Activated T-cell treated with anti-CD3 and anti-CD28 coated beads, Interleukin-2, amount 50 U/mL, for 24 hours (primary cell): Measurements from ENCODE around the gene PPP2R5E.
"Not testable (repeated sequence)": the region's sequence is repeated elsewhere in the genome, so short reads cannot be mapped to it uniquely, and the experiment has no call there.

Experiments
- DNase-seq: peaks from one replicate; pipeline ENCODE4 v3.0.0-alpha.2; 2020
- H3K27ac Mint-ChIP-seq: 2 replicates; pipeline ENCODE4 v1.8.0; 2020; ENCODE audit warnings: mild to moderate bottlenecking, mixed read lengths
- H3K27me3 Mint-ChIP-seq: 2 replicates; pipeline ENCODE4 v1.8.0; 2020; ENCODE audit warnings: mixed read lengths
- H3K36me3 Mint-ChIP-seq: 2 replicates; pipeline ENCODE4 v1.8.0; 2020; ENCODE audit warnings: low read depth, mixed read lengths
- H3K4me1 Mint-ChIP-seq: 2 replicates; pipeline ENCODE4 v1.8.0; 2020; ENCODE audit warnings: low read depth, mixed read lengths
- H3K4me3 Mint-ChIP-seq: 2 replicates; pipeline ENCODE4 v1.8.0; 2020; ENCODE audit warnings: mild to moderate bottlenecking, moderate library complexity, mixed read lengths
- H3K9me3 Mint-ChIP-seq: 2 replicates; pipeline ENCODE4 v1.8.0; 2020; ENCODE audit warnings: mixed read lengths

PPP2R5E gene

DNA sequence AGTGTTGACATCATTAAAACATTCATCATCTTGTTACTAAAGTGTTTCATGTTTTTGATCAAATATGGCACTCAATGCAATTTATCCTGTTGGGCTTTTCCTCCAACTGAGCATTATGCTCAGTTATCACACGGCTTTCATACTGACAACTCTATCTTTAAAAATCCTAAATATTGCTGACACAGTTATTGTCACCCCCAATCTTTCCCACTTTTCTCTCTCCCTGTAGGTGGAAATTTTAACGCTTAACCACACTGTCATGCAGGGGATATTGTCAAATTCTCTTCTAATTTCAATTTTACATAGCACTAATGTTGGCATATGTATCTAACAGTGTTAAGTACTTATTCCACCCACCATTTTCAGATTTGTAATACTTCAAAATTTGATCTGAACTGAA lies 164.7 kb downstream of the PPP2R5E start:
- H3K27ac Mint-ChIP-seq = no peak overlapping the region
- H3K4me3 Mint-ChIP-seq = no peak overlapping the region
- H3K9me3 Mint-ChIP-seq = no peaks in the 10 kb centered on the region
- peaks cover 80% of the 10 kb centered on the region for H3K36me3 Mint-ChIP-seq
- DNase-seq = no peak
- H3K4me1 Mint-ChIP-seq = peaks cover 3% of the 10 kb centered on the region
- no peaks in the 10 kb centered on the region for H3K27me3 Mint-ChIP-seq

GRCh38 chr14:63375769-63376168 lies 167.4 kb downstream of the PPP2R5E start:
- Mint-ChIP-seq H3K4me1 (no peaks in the 10 kb centered on the region), H3K36me3 (peaks cover 77% of the 10 kb centered on the region), H3K9me3 (peaks cover 10% of the 10 kb centered on the region), H3K4me3 (no peak overlapping the region), H3K27ac (no peak overlapping the region), H3K27me3 (no peaks in the 10 kb centered on the region)
- DNase-seq = no peak

DNA sequence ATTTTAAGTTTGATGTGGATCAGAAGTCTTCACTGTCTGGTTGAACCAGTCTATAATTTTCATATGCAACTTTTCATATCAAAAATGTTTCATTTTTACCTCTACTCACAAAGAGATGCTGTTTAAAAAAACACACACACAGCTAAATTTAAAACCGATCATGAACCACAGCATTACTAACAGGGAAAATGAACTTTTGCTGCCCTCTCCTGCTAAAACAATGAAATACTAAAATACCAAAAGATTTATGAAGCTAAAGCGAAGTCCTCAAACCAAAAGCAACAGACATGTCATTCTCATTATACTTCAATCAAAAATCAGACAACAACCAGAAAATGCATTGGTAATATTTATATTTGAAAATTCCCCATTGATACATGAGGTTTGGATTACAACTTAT lies 171.6 kb downstream of the PPP2R5E start:
- Mint-ChIP-seq H3K9me3 (peaks cover 13% of the 10 kb centered on the region), H3K36me3 (peaks cover 56% of the 10 kb centered on the region)
- H3K27ac Mint-ChIP-seq, H3K27me3 Mint-ChIP-seq, H3K4me3 Mint-ChIP-seq, DNase-seq, H3K4me1 Mint-ChIP-seq: not testable (repeated sequence)

DNA sequence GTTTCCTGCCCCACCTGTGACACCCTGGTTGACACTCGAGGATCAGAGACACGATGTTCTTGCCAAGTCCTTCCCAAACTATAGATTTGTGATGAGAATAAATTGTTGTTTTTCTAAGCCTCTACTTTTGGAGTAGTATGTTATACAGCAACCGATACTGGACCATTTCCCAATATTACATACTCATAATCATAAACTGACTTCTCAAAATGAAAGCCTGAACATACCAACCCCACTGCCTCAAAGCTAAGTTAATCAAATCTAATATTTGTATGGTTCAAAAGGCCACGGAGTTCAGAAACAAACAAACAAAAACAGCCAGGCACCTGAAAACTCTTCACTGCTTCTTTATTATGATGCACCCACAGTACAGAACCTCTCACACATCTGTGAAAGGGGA lies 172.1 kb downstream of the PPP2R5E start:
- H3K4me1 Mint-ChIP-seq = no peaks in the 10 kb centered on the region
- no peak for DNase-seq
- H3K4me3 Mint-ChIP-seq = no peak overlapping the region
- H3K9me3 Mint-ChIP-seq = peaks cover 13% of the 10 kb centered on the region
- H3K27ac Mint-ChIP-seq = no peak overlapping the region
- H3K27me3 Mint-ChIP-seq = no peaks in the 10 kb centered on the region
- peaks cover 50% of the 10 kb centered on the region for H3K36me3 Mint-ChIP-seq

DNA sequence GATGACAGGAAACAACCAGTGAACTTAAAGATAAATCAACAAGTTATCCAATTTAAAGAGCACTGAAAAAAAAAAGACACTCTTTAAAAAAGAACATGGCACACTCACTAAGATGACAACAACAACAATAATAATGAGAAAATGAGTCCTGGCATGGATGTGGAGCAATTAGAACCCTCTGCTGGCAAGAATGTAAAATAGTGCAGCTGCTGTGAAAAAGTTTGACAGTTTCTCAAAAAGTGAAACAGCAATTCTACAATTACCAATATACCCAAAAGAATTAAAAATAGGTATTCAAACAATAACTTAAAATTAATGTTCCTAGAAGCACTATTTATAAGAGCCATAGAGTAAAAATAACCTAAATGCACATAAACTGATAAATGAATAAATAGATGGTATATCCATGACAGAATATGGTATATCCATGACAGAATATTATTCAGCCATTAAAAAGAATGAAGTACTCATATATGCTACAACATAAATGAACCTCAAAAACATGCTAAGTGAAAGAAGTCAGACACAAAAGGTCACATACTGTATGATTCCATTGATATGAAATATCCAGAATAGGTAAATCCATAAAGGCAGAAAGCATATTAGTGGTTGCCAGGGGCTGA lies 175.3 kb downstream of the PPP2R5E start:
- H3K4me1 Mint-ChIP-seq = no peaks in the 10 kb centered on the region
- H3K4me3 Mint-ChIP-seq = no peak overlapping the region
- no peak for DNase-seq
- H3K36me3 Mint-ChIP-seq = peaks cover 25% of the 10 kb centered on the region
- H3K27ac Mint-ChIP-seq = no peak overlapping the region
- no peaks in the 10 kb centered on the region for H3K27me3 Mint-ChIP-seq
- H3K9me3 Mint-ChIP-seq = peaks cover 23% of the 10 kb centered on the region

DNA sequence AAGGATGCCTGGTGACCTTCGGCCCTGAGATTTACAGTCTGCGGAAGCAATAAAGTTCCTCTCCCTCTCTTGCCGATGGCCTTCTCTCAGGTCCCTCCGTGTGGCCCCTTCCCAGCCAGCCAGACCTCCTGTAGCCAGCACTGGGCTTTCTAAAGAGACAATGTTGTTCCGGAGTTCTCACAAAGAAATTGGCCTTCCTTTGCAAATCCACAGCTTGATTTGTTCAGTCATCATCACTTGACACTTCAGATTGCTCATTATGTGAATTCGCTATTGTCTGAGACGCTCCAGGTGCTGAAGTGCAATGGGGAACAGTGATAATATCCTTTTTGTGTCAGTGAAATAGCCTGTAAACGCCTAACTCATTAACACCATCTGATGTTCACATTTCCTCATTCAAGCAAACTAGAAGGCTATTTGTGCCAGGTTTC lies 180.8 kb downstream of the PPP2R5E start:
- Mint-ChIP-seq H3K36me3 (no peaks in the 10 kb centered on the region), H3K4me3 (no peak overlapping the region)

DNA sequence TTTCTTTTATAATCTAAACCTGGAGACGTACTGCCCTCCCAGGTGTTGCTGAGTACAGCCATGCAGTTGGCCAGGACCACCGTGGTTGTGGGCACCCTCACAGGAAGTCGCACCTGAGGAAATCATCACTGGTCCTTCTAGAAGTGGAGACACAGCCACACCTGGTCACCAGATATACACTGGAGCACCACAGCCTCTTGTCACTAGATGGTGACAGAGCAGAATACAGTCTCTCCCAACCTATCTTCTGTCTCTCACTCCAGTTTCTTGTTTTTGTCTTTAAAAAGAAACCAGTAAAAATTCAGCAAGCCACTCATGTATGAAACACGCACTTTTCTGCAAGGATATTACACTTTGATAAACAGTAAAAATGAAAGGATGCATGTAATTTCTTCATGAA lies 181.4 kb downstream of the PPP2R5E start:
- H3K27me3 Mint-ChIP-seq = peaks cover 3% of the 10 kb centered on the region
- no peak overlapping the region for H3K4me3 Mint-ChIP-seq
- DNase-seq = no peak
- peaks cover 10% of the 10 kb centered on the region for H3K9me3 Mint-ChIP-seq
- no peak overlapping the region for H3K27ac Mint-ChIP-seq
- no peaks in the 10 kb centered on the region for H3K4me1 Mint-ChIP-seq
- H3K36me3 Mint-ChIP-seq = no peaks in the 10 kb centered on the region

More for the DNA sequence above, 180.8 kb downstream of the PPP2R5E start:
- Mint-ChIP-seq H3K9me3 (peaks cover 10% of the 10 kb centered on the region), H3K4me1 (no peaks in the 10 kb centered on the region), H3K27ac (no peak overlapping the region), H3K27me3 (peaks cover 3% of the 10 kb centered on the region)
- no peak for DNase-seq

- no peaks in the 10 kb centered on the region for H3K9me3 Mint-ChIP-seq
- peaks cover 15% of the 10 kb centered on the region for H3K27me3 Mint-ChIP-seq
- H3K36me3 Mint-ChIP-seq = no peaks in the 10 kb centered on the region
- DNase-seq = no peak
- no peak overlapping the region for H3K27ac Mint-ChIP-seq
- no peak overlapping the region for H3K4me3 Mint-ChIP-seq
- no peaks in the 10 kb centered on the region for H3K4me1 Mint-ChIP-seq
Measured at GRCh38 chr14:63357841-63358240, 185.3 kb downstream of the PPP2R5E start.

DNA sequence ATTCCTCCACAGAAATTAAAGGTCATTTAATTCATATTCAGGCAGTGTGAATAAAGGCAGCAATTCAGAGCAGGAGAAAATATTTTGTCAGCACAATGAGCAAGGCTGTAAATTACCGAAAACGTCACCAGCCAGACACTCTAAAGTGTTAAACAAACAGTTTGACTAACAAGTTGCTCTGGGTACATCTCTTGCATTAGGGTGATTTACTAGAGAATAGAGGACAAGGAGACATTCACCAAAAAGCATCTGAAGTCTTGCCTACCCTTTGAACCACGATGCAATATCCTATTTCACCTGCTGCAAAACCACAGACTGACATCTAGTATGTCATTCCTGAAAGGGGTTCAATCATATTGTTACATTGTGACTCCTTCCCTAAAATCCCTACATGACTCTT lies 197.4 kb downstream of the PPP2R5E start:
- H3K27ac Mint-ChIP-seq = no peak overlapping the region
- H3K4me1 Mint-ChIP-seq = no peaks in the 10 kb centered on the region
- no peaks in the 10 kb centered on the region for H3K9me3 Mint-ChIP-seq
- no peaks in the 10 kb centered on the region for H3K36me3 Mint-ChIP-seq
- H3K27me3 Mint-ChIP-seq = peaks cover 40% of the 10 kb centered on the region
- DNase-seq = no peak
- H3K4me3 Mint-ChIP-seq = no peak overlapping the region

DNA sequence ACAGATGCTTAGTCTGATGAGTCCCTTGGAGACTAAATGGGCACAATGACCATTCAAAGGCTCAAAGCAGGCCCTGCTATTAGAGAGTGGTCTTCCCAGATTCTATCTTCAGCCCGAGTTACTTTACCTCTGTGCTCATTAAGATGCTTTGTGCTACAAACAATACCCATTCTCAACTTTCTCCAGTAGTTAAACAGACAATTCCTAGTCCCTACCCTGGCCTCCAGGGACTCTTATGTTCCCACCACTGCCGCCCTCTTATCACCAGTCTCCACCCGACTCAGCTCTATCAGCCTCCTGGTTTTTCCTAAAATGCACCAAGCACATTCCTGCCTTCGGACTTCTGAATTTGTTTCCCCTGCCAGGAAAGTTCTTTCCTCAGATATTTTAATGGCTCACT lies 198.8 kb downstream of the PPP2R5E start:
- H3K9me3 Mint-ChIP-seq = no peaks in the 10 kb centered on the region
- no peak overlapping the region for H3K4me3 Mint-ChIP-seq
- H3K36me3 Mint-ChIP-seq = no peaks in the 10 kb centered on the region
- H3K4me1 Mint-ChIP-seq = no peaks in the 10 kb centered on the region
- no peak overlapping the region for H3K27ac Mint-ChIP-seq
- H3K27me3 Mint-ChIP-seq = peaks cover 40% of the 10 kb centered on the region
- DNase-seq = no peak

GRCh38 chr14:63343878-63344277 lies 199.3 kb downstream of the PPP2R5E start:
- Mint-ChIP-seq H3K36me3 (no peaks in the 10 kb centered on the region), H3K27me3 (peaks cover 40% of the 10 kb centered on the region), H3K4me1 (no peaks in the 10 kb centered on the region), H3K4me3 (no peak overlapping the region), H3K27ac (no peak overlapping the region), H3K9me3 (no peaks in the 10 kb centered on the region)
- no peak for DNase-seq

- H3K4me3 Mint-ChIP-seq = no peak overlapping the region
- peaks cover 36% of the 10 kb centered on the region for H3K27me3 Mint-ChIP-seq
- H3K9me3 Mint-ChIP-seq = peaks cover 5% of the 10 kb centered on the region
- no peak overlapping the region for H3K27ac Mint-ChIP-seq
- no peaks in the 10 kb centered on the region for H3K4me1 Mint-ChIP-seq
- DNase-seq = no peak
- no peaks in the 10 kb centered on the region for H3K36me3 Mint-ChIP-seq
Measured at GRCh38 chr14:63342371-63342770, 200.8 kb downstream of the PPP2R5E start.

DNA sequence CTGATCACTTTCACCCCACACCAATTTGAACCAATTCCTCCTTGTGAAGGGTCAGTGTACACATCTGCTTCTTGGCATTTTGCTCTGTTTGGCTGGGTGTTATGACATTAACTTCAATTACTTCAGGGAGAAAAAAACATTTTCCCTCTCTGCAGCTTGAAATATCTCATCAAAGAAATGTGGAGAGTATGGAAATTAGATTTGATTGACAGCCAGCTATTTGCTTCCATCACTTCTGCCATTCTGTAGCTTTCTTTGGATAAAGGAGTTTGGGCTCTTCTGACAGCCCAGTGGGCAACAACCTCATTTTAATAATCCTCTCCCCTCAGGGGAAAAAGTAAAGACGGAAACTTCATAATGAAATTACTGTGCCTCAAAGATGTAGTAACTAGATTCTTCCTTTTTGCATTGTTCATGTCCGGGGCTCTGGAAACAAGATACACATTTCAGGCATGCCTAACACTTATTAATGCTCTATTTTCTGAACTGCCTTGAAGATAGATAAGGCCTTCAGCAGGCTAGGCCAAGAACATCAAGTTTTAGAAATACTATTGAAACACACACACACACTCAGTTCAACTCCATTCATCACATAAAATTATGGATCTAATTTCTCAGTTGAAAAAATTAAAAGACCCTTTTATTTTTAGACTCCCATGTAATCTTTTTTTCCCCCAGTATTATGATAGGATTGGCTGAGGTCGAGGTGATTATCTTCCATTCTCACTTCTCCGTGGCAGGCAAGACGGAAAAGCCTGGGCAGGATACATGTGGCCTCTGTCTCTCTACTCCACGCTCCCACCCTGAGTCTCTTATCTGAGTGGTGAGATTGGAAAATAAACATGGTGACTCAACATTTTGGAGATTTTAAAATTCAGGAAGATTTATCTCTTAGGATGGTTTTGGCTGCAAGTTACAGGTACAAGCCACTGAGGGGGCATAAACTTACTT lies 214.1 kb downstream of the PPP2R5E start:
- H3K27me3 Mint-ChIP-seq = peaks cover 26% of the 10 kb centered on the region
- no peaks in the 10 kb centered on the region for H3K36me3 Mint-ChIP-seq
- DNase-seq = no peak
- H3K4me1 Mint-ChIP-seq = no peaks in the 10 kb centered on the region
- no peak overlapping the region for H3K27ac Mint-ChIP-seq
- no peaks in the 10 kb centered on the region for H3K9me3 Mint-ChIP-seq
- no peak overlapping the region for H3K4me3 Mint-ChIP-seq

- Mint-ChIP-seq H3K4me3 (no peak overlapping the region), H3K9me3 (no peaks in the 10 kb centered on the region)
Measured at GRCh38 chr14:63326840-63327239, 216.3 kb downstream of the PPP2R5E start.

GRCh38 chr14:63322897-63323573 lies 220.1 kb downstream of the PPP2R5E start:
- Mint-ChIP-seq H3K4me1 (no peaks in the 10 kb centered on the region), H3K27me3 (peaks cover 17% of the 10 kb centered on the region), H3K36me3 (no peaks in the 10 kb centered on the region), H3K27ac (no peak overlapping the region), H3K9me3 (no peaks in the 10 kb centered on the region), H3K4me3 (no peak overlapping the region)
- DNase-seq = no peak

More at GRCh38 chr14:63326840-63327239, 216.3 kb downstream of the PPP2R5E start:
- no peaks in the 10 kb centered on the region for H3K36me3 Mint-ChIP-seq
- DNase-seq = no peak
- H3K4me1 Mint-ChIP-seq = no peaks in the 10 kb centered on the region
- no peak overlapping the region for H3K27ac Mint-ChIP-seq
- peaks cover 18% of the 10 kb centered on the region for H3K27me3 Mint-ChIP-seq
